VCaP (cell line): ENCODE data around the gene FCRL4.

Experiments
- H3K27ac ChIP-seq: fragments of 450-650 bp; 2 replicates; pipeline ENCODE4 v1.5.1; 2017
- TF ChIP-seq, protein P1 (sequence below): fragments of 450-650 bp; conservative IDR thresholded peaks from 2 replicates; pipeline ENCODE4 v1.5.1; 2017; ENCODE audit warnings: mild to moderate bottlenecking, moderate library complexity

FCRL4 gene

DNA sequence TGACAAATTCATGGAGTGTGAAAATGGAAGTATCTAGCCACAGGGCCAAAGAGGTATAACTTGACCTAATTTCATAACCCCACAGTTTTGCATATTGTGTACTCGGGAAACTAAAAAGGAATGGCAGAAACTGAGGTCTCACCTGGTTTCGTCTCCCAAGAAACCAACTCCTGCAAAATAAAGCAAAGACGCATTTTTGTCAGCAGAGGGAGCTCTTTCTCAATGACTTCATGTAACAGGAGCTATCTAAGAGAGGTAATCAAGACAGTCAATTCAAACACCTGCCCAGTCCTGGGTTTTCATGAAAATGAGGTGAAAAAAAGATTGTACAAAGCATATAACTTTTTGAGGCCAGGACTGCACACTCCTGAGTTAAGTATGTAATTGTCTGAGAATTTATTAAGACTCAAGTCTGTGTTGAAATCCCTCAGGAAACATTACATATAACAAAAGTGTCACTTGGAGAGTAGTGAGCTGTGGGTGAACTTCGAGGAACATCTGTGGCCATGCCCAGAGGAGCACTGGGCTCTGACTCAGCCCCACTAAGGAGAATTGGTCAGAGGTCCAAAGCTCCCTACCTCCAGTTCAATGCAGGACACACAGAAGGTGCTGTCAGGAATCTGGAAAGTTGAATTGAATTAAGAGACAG lies 17.6 kb downstream of the FCRL4 start:
- TF ChIP-seq, protein P1, sequence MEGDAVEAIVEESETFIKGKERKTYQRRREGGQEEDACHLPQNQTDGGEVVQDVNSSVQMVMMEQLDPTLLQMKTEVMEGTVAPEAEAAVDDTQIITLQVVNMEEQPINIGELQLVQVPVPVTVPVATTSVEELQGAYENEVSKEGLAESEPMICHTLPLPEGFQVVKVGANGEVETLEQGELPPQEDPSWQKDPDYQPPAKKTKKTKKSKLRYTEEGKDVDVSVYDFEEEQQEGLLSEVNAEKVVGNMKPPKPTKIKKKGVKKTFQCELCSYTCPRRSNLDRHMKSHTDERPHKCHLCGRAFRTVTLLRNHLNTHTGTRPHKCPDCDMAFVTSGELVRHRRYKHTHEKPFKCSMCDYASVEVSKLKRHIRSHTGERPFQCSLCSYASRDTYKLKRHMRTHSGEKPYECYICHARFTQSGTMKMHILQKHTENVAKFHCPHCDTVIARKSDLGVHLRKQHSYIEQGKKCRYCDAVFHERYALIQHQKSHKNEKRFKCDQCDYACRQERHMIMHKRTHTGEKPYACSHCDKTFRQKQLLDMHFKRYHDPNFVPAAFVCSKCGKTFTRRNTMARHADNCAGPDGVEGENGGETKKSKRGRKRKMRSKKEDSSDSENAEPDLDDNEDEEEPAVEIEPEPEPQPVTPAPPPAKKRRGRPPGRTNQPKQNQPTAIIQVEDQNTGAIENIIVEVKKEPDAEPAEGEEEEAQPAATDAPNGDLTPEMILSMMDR: peak; percentile 84
- H3K27ac ChIP-seq: no peak overlapping the region

DNA sequence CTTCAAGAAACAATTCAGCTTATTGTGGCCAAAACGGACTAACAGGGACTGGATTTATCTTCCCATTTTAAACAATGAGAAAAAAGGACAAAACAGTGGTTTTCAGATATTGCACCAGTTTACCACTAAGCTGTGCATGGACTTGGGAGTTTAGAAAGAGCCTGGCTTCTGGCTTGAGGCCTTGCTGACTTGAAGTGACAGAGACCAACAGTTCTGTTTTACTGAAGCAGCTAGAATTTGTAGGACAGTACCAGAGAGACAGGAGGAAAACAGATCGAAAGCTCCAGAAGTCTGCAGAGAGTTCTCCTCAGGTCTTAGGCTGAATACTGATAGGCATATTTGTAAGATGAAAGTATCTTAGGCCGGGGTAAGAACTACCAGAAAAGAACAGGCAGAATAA lies 20.5 kb downstream of the FCRL4 start:
- H3K27ac ChIP-seq: no peak overlapping the region
- TF ChIP-seq, protein P1: no peak

DNA sequence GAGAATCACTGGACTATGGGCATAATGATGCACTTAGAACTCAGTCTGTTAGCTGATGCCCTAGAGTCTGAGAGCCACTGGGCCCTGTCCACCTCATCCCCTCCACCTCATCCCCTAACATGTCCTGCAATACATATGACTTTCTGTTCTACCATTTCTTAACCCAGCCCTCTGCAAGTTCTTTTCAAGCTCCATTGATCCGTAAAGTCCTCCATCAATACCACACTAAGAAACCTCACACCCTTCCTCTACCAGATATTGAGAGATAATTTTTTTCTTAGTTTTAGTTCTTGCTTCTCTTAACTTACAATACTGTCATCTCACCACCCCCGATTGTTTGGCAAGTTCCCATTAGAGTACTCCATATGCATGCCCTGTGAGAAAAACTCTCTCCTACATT lies 22.1 kb downstream of the FCRL4 start:
- TF ChIP-seq, protein P1: no peak
- no peak overlapping the region for H3K27ac ChIP-seq

DNA sequence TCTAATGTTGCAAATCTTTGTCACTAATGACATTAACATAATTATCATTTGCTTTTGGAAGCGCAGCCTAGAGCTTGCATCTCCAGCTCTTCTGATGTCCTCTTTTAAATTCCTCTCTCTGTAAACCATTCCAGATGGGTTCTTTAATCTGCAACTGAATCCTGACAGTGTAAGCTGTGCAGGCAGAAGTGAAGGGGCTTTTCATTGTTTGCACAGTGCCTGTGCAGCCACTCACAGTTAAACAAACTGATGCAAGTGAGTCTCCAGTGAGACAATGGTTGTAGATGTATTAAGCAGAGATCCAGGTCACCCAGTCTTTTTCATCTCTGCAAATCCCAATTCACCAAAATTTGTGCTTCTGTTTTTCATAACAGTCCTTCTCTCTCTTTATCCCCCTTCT lies 23.0 kb downstream of the FCRL4 start:
- TF ChIP-seq, protein P1: no peak
- no peak overlapping the region for H3K27ac ChIP-seq

DNA sequence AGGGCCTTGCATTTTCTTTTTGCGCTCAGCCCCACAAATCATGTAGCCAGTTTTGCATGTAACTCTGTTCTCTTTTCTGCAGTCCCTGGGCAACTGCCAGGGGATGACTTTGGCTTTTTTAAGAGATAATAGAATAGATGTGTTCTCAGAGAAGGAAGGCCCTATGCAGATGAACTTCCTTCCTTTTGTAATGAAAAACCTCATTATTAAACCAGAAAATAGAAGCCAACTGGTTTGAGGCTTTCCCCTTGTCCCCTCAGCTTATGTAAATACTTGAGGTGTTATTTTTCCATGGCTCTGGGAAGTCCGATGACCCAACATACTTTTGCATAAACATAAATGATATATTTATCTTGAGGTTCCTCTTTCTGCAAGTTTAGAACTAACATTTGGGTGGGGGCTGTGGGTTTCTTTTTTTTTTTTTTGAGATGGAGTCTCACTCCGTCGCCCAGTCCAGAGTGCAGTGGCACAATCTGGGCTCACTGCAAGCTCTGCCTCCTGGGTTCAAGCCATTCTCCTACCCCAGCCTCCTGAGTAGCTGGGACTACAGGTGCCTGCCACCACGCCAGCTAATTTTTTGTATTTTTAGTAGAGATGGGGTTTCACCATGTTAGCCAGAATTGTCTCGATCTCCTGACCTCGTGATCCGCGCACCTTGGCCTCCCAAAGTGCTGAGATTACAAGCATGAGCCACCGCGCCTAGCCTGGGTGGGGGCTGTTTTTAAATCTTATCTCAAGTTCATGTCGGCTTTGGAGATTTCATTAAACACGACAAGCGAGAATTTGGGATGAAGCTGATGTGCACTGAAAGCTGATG lies 31.2 kb downstream of the FCRL4 start:
- TF ChIP-seq, protein P1: no peak
- H3K27ac ChIP-seq: no peak overlapping the region

DNA sequence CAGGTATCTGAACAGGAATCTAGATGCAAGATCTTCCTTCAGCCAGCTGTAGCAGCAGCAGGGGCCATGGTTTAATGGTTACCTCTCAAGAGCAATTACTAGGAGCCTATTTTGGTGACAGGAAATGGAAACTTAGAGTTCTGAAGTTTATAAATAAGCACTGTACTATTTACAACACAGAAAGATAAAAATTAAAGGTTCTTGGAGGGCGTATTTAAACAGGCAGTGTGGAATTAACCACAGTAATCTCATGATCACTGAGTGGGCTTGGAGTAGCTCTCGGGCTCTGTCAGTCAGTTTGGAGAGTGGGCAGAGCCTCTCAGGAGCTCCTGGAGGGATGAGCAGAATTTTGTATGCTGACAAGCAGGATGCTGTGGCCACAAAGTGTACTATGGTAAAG lies 35.4 kb downstream of the FCRL4 start:
- H3K27ac ChIP-seq: no peak overlapping the region
- TF ChIP-seq, protein P1: no peak

DNA sequence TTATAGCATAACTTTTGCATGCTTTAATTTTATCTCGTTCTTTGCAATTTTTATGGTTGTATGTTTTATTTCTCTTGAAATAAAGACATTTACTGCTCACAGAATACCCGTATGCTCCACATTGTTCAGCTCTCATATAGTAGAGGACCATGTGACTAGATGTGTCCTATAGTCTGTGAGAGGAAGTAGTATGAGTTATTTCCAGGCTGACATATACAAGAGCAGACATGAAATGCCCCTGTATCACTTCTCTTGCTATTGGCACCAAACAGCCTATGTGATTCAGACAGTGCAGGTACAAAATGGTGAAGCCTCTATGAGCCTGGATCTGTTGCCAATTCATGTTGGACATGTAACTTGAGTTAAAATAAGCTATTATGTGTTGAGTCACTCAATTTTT lies 39.8 kb downstream of the FCRL4 start:
- TF ChIP-seq, protein P1: no peak
- H3K27ac ChIP-seq: no peak overlapping the region
